Embryonic facial prominence (tissue), 1 donor: ENCODE results near the gene RXRG.

Experiments used
- DNase-seq: peaks from one replicate; pipeline ENCODE4 v3.0.0-alpha.2; 2016; ENCODE audit errors: extremely low spot score

RXRG gene

GRCh38 chr1:165451691-165452090 lies 6.8 kb upstream of the RXRG start:
- DNase-seq: no peak

- DNase-seq: no peak
Measured at GRCh38 chr1:165449131-165449530, 4.2 kb upstream of the RXRG start.

GRCh38 chr1:165445388-165445787 lies 462 bp upstream of the RXRG start:
- no peak for DNase-seq

DNA sequence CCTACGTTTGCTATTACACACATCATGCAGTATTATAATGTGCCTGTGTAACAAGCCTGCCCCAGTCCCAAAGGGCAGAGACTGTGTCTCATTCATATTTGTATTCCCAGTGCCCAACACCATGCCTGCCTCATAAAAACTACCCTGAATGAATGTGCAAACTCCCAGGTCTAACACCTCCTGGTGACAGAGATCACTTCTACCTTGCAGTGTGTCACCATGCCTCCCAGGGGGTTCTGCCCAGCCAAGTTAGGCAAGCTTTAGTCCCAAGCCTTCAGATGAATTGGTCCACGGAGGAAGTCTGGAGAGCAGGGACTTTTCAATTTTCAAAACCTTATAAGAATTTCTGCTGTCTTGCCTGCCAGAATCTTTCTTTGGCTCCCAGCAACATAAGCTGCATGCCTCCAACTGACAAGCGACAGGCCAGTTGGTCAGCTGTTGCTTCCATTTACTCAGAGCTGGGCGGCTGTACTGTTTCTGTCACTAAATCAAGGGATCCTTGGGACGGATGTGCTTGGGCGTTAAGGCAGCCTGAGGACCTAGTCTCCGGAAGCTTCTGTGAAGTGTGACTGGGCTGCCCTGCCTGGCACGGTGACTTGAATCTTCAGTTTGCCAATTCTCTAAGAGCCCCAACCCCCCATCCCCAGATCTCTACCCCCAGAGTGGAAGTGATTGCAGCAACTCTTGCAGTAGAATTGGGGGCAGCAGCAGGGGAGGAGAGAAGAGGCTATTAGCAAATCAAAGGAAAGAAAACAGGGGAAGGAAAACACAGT lies 1.2 kb downstream of the RXRG start:
- DNase-seq: no peak

DNA sequence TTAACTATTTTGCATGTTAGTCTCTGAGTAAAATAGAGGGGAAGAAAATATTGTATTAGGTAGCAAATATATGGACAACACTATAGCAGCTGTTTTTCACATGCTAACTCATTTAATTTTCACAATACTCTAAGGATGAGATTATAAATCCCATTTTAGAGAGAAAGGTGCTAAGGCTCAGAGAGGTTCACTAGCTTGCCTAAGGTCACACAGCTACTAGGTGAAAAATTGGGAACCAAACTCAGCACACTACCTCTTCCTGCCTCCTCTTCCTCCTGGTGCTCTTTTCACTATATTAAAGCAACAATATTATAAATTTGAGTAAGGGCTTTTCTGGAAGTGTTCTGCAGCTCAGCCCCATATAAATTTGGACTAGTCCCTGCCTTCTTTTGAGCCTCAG lies 2.3 kb downstream of the RXRG start:
- no peak for DNase-seq

DNA sequence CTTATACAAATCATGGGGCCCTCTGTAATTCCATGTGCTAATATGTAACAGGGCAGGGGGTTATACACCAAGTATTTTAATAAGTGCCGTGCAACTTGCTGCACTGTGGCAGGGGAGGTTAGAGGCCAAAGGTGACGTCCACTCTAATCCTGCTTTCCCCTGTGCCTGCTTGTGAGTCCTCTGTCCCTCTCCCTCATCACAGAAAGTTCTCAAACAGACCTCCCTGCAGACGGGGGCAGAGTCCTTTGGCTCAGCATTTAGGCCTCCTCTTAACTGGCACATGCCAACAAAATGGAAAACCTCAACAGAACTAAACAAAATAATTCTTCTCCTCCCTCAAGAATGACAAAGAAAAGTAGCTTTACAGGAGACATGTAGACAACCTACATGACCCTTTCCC lies 2.9 kb downstream of the RXRG start:
- DNase-seq: no peak

GRCh38 chr1:165441166-165441880 lies 3.6 kb downstream of the RXRG start:
- DNase-seq: no peak

GRCh38 chr1:165439330-165439729 lies 5.6 kb downstream of the RXRG start:
- DNase-seq: no peak

- DNase-seq: no peak
Measured at GRCh38 chr1:165436994-165437393, 7.9 kb downstream of the RXRG start.

DNA sequence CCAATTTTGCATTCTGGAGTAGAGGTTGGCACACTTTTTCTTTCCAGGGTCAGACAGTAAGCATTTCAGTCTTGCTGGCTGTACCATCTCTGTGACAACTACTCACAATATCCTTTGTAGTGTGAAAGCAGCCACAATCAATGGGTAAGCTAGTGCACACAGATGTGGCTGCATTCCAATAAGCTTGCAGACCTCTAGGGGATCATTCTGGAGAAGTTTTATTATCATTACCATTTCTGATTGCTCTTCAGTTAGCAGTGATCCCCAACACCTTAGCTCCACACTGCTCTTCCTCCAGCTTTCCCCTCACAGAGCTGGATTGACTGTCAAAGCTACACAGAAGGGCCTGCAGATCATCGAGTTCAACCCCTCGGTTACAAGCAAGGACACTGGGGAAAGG lies 9.1 kb downstream of the RXRG start:
- DNase-seq: no peak

DNA sequence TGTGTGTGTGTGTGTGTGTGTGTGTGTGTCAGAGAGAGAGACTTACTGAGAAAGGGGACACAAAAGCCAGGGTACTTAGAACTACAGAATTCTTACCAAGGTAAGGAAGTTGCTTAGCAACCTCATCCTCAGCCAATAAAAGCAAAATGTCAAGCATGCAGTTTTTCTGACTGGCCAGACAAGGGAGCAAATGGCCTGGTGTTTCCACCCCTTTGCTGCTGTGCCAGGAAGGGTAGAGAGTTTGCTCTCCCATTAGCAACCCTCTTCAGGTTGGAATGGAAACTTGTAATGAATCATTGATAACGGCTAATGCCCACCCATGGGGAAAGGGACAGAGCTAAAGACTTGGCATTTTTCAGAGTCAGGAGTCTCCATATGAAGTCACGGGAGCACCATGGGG lies 10.6 kb downstream of the RXRG start:
- no peak for DNase-seq

DNA sequence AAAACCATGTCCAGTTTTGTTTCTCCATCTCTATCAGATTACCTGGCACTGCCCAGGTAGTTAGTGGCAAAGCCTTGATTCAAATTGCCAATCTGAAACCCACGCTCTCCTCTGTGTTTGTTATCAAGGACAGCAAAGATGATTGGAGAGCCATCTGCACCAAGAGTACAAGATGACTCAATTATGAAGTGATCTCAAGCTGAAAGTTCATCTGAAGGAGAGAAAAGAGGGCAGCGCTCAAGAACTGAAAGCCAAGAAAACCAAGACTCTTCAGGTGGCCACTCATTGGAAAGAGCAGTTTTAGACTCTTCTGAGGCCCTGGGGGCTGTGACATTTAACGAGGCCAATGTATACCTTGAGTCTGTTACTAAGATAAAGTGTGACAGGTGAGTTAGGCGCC lies 13.8 kb downstream of the RXRG start:
- DNase-seq: no peak

DNA sequence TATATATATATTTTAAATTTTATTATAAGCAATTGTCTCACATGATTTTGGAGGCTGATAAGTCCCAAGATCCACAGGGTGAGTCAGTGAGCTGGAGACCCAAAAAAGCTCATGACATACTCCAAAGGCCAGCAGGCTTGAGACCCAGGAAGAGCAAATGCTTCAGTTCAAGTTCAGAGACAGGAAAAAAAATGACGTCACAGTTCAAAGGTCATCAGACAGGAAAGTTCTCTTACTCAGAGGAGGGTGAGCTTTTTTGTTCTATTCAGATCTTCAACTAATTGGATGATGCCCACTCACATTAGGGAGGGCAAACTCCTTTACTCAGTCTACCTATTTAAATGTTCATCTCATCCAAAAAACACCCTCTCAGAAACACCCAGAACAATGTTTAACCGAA lies 18.2 kb downstream of the RXRG start:
- no peak for DNase-seq

DNA sequence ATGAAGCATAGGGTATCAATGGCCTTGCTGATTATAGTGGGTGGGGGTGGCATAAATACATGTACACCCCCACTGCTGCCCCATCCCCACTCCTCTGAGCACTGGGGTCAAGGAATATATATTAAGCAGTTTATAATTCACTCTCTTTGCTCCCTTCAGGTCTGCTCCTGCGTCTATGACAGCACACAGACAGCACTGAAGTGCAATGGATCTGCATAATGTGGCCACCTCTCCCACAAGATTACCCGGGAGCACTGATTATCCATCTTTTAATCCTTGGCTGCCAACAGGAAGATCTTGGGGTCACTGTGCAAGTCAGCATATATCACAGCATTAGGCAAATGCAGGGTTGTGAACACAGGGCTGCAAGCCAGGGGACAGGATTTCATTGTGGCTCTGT lies 19.3 kb downstream of the RXRG start:
- no peak for DNase-seq

- DNase-seq: no peak
Measured at GRCh38 chr1:165424454-165425216, 20.3 kb downstream of the RXRG start.

- DNase-seq: no peak
Measured at GRCh38 chr1:165423136-165423535, 21.8 kb downstream of the RXRG start.

DNA sequence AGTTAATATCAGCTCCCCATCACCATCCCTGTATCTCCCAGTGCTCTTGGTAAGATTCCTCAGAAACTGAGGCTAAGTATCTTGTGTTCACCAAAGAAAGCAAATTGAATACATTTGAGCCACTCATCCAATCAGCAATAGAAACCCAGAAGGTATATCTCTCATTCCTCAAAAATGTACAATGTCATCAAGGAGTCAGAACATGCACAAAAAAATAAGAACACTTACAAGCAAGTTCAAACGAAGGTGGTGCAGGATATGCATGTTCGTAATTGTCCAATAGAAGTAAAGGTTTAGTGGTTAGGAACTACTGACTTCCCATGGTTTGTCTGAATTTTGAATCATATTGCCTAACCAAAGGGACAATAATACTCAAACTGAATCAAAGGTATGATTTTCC lies 24.3 kb downstream of the RXRG start:
- DNase-seq: no peak

- DNase-seq: no peak
Measured at GRCh38 chr1:165419839-165420238, 25.1 kb downstream of the RXRG start.

GRCh38 chr1:165418195-165418594 lies 26.7 kb downstream of the RXRG start:
- no peak for DNase-seq

- no peak for DNase-seq
Measured at GRCh38 chr1:165416876-165417275, 28.1 kb downstream of the RXRG start.

DNA sequence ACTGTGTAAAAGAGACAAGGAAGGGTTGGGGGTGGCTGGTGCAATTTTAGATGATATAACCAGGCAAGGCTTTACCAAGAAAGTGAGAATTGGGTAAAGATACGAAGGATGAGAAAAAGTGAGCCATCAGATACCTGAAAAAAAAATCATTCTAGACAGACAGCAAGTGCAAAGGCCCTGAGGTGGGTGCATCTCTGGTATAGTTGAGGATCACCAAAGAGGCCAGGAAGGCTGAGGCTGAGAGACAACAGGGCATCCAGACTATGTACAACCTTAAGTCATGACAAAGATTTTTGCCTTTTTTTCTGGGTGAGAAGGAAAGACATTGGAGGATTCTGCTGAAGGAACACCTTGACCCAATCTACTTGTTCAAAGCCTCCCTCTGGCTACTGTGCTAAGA lies 29.9 kb downstream of the RXRG start:
- no peak for DNase-seq

DNA sequence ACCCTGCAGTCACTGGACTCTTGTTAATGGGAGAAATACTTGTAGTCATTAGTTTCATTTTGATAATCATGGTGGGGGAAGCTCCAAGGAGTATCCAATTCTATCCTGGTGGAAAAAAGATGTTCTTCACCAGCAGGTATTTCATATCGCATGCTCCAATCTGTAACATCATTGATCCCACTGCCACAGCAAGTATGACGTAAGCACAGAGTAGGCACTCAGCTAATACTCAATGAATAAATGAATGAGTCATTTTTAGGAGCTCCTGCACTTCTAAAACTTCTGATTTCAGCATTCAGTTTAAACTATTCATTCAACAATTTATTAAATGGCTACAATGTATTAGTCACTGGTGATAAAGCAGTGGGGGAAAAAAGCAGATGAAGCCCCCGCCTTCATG lies 30.3 kb downstream of the RXRG start:
- no peak for DNase-seq

GRCh38 chr1:165411396-165411795 lies 33.5 kb downstream of the RXRG start:
- no peak for DNase-seq
